Dedifferentiated amniotic fluid mesenchymal stem cell (primary cell): ENCODE data around the gene RNF115.
"Not testable (repeated sequence)": the region's sequence is repeated elsewhere in the genome, so short reads cannot be mapped to it uniquely, and the experiment has no call there.

Experiments used
- DNase-seq: peaks from one replicate; pipeline ENCODE4 v3.0.0-alpha.2; 2016; ENCODE audit errors: extremely low spot score

Gene RNF115

GRCh38 chr1:145777357-145778145, 46.3 kb downstream of the RNF115 start:
- DNase-seq: no peak

GRCh38 chr1:145773423-145773822, 50.5 kb downstream of the RNF115 start:
- no peak for DNase-seq

- no peak for DNase-seq
Observed at GRCh38 chr1:145771056-145771455, 52.8 kb downstream of the RNF115 start.

GRCh38 chr1:145768004-145768403, 55.9 kb downstream of the RNF115 start:
- not testable (repeated sequence) for DNase-seq

GRCh38 chr1:145766926-145767325, 57.0 kb downstream of the RNF115 start:
- DNase-seq: not testable (repeated sequence)

- not testable (repeated sequence) for DNase-seq
Observed at GRCh38 chr1:145765585-145766360, 58.1 kb downstream of the RNF115 start.

GRCh38 chr1:145765127-145765526, 58.8 kb downstream of the RNF115 start:
- not testable (repeated sequence) for DNase-seq

- not testable (repeated sequence) for DNase-seq
Observed at GRCh38 chr1:145764231-145764940, 59.5 kb downstream of the RNF115 start.

GRCh38 chr1:145762001-145762400, 61.9 kb downstream of the RNF115 start:
- DNase-seq: not testable (repeated sequence)

- not testable (repeated sequence) for DNase-seq
Observed at GRCh38 chr1:145761498-145761897, 62.4 kb downstream of the RNF115 start.

GRCh38 chr1:145760395-145760949, 63.4 kb downstream of the RNF115 start:
- DNase-seq: not testable (repeated sequence)

GRCh38 chr1:145759721-145760120, 64.2 kb downstream of the RNF115 start:
- no peak for DNase-seq

GRCh38 chr1:145758575-145758974, 65.3 kb downstream of the RNF115 start:
- no peak for DNase-seq

GRCh38 chr1:145758116-145758515, 65.8 kb downstream of the RNF115 start:
- no peak for DNase-seq

- no peak for DNase-seq
Observed at GRCh38 chr1:145757420-145757819, 66.5 kb downstream of the RNF115 start.

- peak; percentile 96 for DNase-seq
Observed at GRCh38 chr1:145751491-145752037, 72.3 kb downstream of the RNF115 start.

GRCh38 chr1:145750426-145750825, 73.5 kb downstream of the RNF115 start:
- DNase-seq: no peak

- DNase-seq: no peak
Observed at GRCh38 chr1:145747398-145748247, 76.3 kb downstream of the RNF115 start.

GRCh38 chr1:145740269-145740668, 83.6 kb downstream of the RNF115 start:
- DNase-seq: peak; percentile 82

- DNase-seq: no peak
Observed at GRCh38 chr1:145736191-145736590, 87.7 kb downstream of the RNF115 start.

GRCh38 chr1:145730900-145731299, 93.0 kb downstream of the RNF115 start:
- DNase-seq: no peak
